Measurements from ENCODE around the gene GPR52. TPM values are rescaled to one million over a fixed set of nuclear protein-coding genes. Genes with fewer than 3 reads are reported as not detected.
A peak's percentile ranks its signal among the peaks of the same experiment; 100 is the strongest.

The GPR52 gene
- polyA plus RNA-seq, 1 of the 3 experiments (the other 2 are of a cell fraction): 0.08 TPM

DNA sequence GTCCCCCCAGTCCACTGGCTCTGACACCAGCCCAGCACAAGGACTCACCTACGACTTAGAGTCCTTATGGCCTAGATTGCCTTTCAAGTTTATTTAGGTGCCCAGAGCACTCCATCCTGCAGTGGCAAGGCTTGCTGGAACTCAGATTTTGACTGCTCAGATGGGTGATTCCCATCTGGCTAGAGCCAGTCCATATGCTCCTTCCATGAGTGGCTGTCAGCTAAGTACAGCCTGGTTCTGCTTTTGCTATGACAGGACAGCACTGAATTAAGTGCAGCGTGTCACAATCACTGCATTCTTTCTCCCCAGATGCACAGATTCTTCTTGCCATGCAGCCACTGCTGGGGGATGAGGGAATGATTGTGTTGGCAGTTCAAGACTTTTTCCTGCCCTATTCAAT lies 43.8 kb downstream of the GPR52 start:
- Histone ChIP-seq H3K4me2 (no peak overlapping the region), H3K79me2 (ENCODE audit: insufficient read depth) (no peaks in the 10 kb centered on the region), H3F3A (replicated peaks; ENCODE audit: insufficient read depth) (no peaks in the 10 kb centered on the region), H3K4me1 (ENCODE audit: control insufficient read depth in 1 of 2, insufficient read depth in 2 of 2, low read depth in 1 of 2, low read length in 1 of 2) (no peaks in the 10 kb centered on the region), H3K36me3 (replicated peaks in 1 of 2; ENCODE audit: control insufficient read depth in 1 of 2, insufficient read depth in 2 of 2, low read length in 1 of 2) (no peaks in the 10 kb centered on the region), H4K20me1 (ENCODE audit: insufficient read depth) (no peaks in the 10 kb centered on the region), H3K27ac (ENCODE audit: low read depth in 2 of 2, low read length in 1 of 2) (no peak overlapping the region), H3K9me2 (no peaks in the 10 kb centered on the region), H2AFZ (ENCODE audit: low read depth) (no peak overlapping the region), H3K4me3 (ENCODE audit: low read depth in 2 of 2, low read length in 1 of 2) (no peak overlapping the region), H3K9me3 (no peaks in the 10 kb centered on the region; the same call in 1 of the 2 replicates), H3K9ac (no peak overlapping the region), H3K27me3 (ENCODE audit: insufficient read depth) (no peaks in the 10 kb centered on the region)
- no peak for TF ChIP-seq IRF3 (IDR thresholded peaks at IDR 0.05; ENCODE audit: low read depth, low read length)
- TF ChIP-seq, protein P1, sequence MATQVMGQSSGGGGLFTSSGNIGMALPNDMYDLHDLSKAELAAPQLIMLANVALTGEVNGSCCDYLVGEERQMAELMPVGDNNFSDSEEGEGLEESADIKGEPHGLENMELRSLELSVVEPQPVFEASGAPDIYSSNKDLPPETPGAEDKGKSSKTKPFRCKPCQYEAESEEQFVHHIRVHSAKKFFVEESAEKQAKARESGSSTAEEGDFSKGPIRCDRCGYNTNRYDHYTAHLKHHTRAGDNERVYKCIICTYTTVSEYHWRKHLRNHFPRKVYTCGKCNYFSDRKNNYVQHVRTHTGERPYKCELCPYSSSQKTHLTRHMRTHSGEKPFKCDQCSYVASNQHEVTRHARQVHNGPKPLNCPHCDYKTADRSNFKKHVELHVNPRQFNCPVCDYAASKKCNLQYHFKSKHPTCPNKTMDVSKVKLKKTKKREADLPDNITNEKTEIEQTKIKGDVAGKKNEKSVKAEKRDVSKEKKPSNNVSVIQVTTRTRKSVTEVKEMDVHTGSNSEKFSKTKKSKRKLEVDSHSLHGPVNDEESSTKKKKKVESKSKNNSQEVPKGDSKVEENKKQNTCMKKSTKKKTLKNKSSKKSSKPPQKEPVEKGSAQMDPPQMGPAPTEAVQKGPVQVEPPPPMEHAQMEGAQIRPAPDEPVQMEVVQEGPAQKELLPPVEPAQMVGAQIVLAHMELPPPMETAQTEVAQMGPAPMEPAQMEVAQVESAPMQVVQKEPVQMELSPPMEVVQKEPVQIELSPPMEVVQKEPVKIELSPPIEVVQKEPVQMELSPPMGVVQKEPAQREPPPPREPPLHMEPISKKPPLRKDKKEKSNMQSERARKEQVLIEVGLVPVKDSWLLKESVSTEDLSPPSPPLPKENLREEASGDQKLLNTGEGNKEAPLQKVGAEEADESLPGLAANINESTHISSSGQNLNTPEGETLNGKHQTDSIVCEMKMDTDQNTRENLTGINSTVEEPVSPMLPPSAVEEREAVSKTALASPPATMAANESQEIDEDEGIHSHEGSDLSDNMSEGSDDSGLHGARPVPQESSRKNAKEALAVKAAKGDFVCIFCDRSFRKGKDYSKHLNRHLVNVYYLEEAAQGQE (IDR thresholded peaks at IDR 0.05; ENCODE audit: low read depth, low read length): no peak
- no peak for TF ChIP-seq GATA2 (CRISPR knock-in tag; IDR thresholded peaks at IDR 0.05)
- no peak for TF ChIP-seq FOXM1 (IDR thresholded peaks at IDR 0.05; ENCODE audit: low read depth)
- TF ChIP-seq SIN3A (IDR thresholded peaks at IDR 0.05; ENCODE audit: borderline replicate concordance, low read depth, low read length): no peak
- ChIA-PET CTCF (no interaction called here), POLR2A (no interaction called here)
- DNase-seq: no peak
- WGBS (ENCODE audit: low lambda C conversion rate): 83% methylated on average over 2 of the region's 2 CpGs

GRCh38 chr1:174497478-174497877 lies 49.7 kb downstream of the GPR52 start:
- CTCF ChIA-PET: interaction anchor here (1.0 to 2.0 kb wide), 2 partner anchors 28 to 235 kb away, joined by 3 to 7 read pairs; no protein-coding TSS in a partner anchor
- H3K4me3 ChIP-seq (ENCODE audit: low read depth in 2 of 2, low read length in 1 of 2): no peak overlapping the region
- TF ChIP-seq, protein P2, sequence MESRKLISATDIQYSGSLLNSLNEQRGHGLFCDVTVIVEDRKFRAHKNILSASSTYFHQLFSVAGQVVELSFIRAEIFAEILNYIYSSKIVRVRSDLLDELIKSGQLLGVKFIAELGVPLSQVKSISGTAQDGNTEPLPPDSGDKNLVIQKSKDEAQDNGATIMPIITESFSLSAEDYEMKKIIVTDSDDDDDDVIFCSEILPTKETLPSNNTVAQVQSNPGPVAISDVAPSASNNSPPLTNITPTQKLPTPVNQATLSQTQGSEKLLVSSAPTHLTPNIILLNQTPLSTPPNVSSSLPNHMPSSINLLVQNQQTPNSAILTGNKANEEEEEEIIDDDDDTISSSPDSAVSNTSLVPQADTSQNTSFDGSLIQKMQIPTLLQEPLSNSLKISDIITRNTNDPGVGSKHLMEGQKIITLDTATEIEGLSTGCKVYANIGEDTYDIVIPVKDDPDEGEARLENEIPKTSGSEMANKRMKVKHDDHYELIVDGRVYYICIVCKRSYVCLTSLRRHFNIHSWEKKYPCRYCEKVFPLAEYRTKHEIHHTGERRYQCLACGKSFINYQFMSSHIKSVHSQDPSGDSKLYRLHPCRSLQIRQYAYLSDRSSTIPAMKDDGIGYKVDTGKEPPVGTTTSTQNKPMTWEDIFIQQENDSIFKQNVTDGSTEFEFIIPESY (IDR thresholded peaks at IDR 0.05; ENCODE audit: borderline replicate concordance, low read depth): no peak
- TF ChIP-seq MXI1 (IDR thresholded peaks at IDR 0.05; ENCODE audit: low read depth, low read length): no peak
- TF ChIP-seq, protein P1 (IDR thresholded peaks at IDR 0.05; ENCODE audit: low read depth, low read length): no peak
- no peak for TF ChIP-seq NFIC (IDR thresholded peaks at IDR 0.05; ENCODE audit: borderline replicate concordance)
- TF ChIP-seq SIN3A (IDR thresholded peaks at IDR 0.05; ENCODE audit: borderline replicate concordance, low read depth, low read length): no peak
- no peak for TF ChIP-seq FOXM1 (IDR thresholded peaks at IDR 0.05; ENCODE audit: low read depth)
- no peak for TF ChIP-seq EP300 (IDR thresholded peaks at IDR 0.05; ENCODE audit: borderline replicate concordance in 1 of 2, low read depth in 1 of 2, low read length in 1 of 2)
- TF ChIP-seq NRF1 (IDR thresholded peaks at IDR 0.05; ENCODE audit: low read depth, low read length): no peak
- TF ChIP-seq USF1 (IDR thresholded peaks at IDR 0.05; ENCODE audit: borderline replicate concordance, low read depth): no peak
- no peak for TF ChIP-seq RXRA (IDR thresholded peaks at IDR 0.05; ENCODE audit: borderline replicate concordance, low read depth)
- TF ChIP-seq GATA2 (CRISPR knock-in tag; IDR thresholded peaks at IDR 0.05): no peak
- TF ChIP-seq JUND (IDR thresholded peaks at IDR 0.05): no peak
- TF ChIP-seq CHD2 (IDR thresholded peaks at IDR 0.05; ENCODE audit: low read length, partially characterized antibody): no peak
- TF ChIP-seq TEAD4 (IDR thresholded peaks at IDR 0.05; ENCODE audit: borderline replicate concordance, insufficient read depth): no peak

More at GRCh38 chr1:174497478-174497877, 49.7 kb downstream of the GPR52 start:
- peak; percentile 3 for DNase-seq
- Histone ChIP-seq H3K9ac (no peak overlapping the region), H3K9me2 (no peaks in the 10 kb centered on the region), H3K9me3 (no peaks in the 10 kb centered on the region), H3K27ac (ENCODE audit: low read depth in 2 of 2, low read length in 1 of 2) (no peak overlapping the region), H3K27me3 (ENCODE audit: insufficient read depth) (no peaks in the 10 kb centered on the region), H3K4me2 (no peak overlapping the region), H3K79me2 (ENCODE audit: insufficient read depth) (no peaks in the 10 kb centered on the region), H3K36me3 (replicated peaks in 1 of 2; ENCODE audit: control insufficient read depth in 1 of 2, insufficient read depth in 2 of 2, low read length in 1 of 2) (no peaks in the 10 kb centered on the region), H3K4me1 (ENCODE audit: control insufficient read depth in 1 of 2, insufficient read depth in 2 of 2, low read depth in 1 of 2, low read length in 1 of 2) (no peaks in the 10 kb centered on the region; a peak in 1 of 4 replicates), H3F3A (replicated peaks; ENCODE audit: insufficient read depth) (no peaks in the 10 kb centered on the region), H2AFZ (ENCODE audit: low read depth) (no peak overlapping the region), H4K20me1 (ENCODE audit: insufficient read depth) (no peaks in the 10 kb centered on the region)
- POLR2A ChIA-PET: no interaction called here

Data from SK-N-SH (cell line).